Tibial nerve (tissue), 3 donors: ENCODE results near the gene RALGDS.

Source experiments
- CTCF ChIP-seq, 5 experiments: fragments of 200-600 bp in 3 of 5; fragments of 450-650 bp in 2 of 5; sonication (generic) in 3 of 5; IDR thresholded peaks; one replicate each; pipeline ENCODE4 v1.5.1; 2016 to 2019; ENCODE audit warnings: antibody characterized with exemption in 5 of 5, mild to moderate bottlenecking in 3 of 5, moderate library complexity in 2 of 5
- POLR2A ChIP-seq, 2 donors: fragments of 450-650 bp; IDR thresholded peaks; one replicate each; pipeline ENCODE4 v1.6.1; 2017; ENCODE audit warnings: antibody characterized with exemption in 2 of 2, mild to moderate bottlenecking in 2 of 2, moderate library complexity in 2 of 2

DNA sequence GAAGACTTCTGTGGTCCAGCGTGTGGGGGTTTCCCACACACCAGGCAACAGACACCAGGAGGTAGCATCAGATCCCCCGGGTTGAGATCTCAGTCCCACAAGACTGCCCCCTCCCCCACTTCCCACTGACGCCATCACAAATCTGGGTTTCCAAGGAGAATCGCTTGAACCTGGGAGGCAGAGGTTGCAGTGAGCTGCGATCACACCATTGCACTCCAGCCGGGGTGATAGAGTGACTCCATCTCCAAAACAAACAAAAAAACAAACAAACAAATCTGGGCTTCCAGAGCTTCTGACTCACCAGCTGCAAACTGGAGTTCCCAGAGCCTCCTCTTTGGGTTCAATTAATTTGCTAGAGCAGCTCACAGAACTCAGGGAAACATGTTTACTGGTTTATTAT lies 47.4 kb upstream of the RALGDS start:
- TF ChIP-seq CTCF (IDR thresholded peaks at IDR 0.05) = no peak
- TF ChIP-seq POLR2A (IDR thresholded peaks at IDR 0.05) = no peak
